HCT116 (cell line): Measurements from ENCODE around the gene DLG5.

Experiments used
- CEBPB ChIP-seq: IDR thresholded peaks from 2 replicates; pipeline ENCODE4 v1.6.1; 2012; ENCODE audit warnings: low read depth
- CTCF ChIP-seq, 3 experiments: fragments of 200-600 bp in 1 of 3; sonication (generic) in 1 of 3; IDR thresholded peaks in 2 of 3; conservative IDR thresholded peaks in 1 of 3; 2 replicates each; pipeline ENCODE4 v1.5.1; 2012 to 2017; ENCODE audit warnings: low read depth in 2 of 3, low read length in 2 of 3, antibody characterized with exemption in 1 of 3, borderline replicate concordance in 1 of 3, control low read depth in 1 of 3, mild to moderate bottlenecking in 1 of 3, mixed read lengths in 1 of 3, mixed run types in 1 of 3, moderate library complexity in 1 of 3; ENCODE audit not compliant: insufficient read depth in 1 of 3
- EGR1 ChIP-seq: IDR thresholded peaks from 2 replicates; pipeline ENCODE4 v1.6.1; 2012; ENCODE audit warnings: low read depth
- EZH2 ChIP-seq: fragments of 200-600 bp; sonication (generic); IDR thresholded peaks from 2 replicates; pipeline ENCODE4 v1.6.1; 2017; ENCODE audit warnings: antibody characterized with exemption, mixed run types
- POLR2A ChIP-seq: IDR thresholded peaks from 2 replicates; pipeline ENCODE4 v1.7.0; 2011; ENCODE audit warnings: borderline replicate concordance; ENCODE audit not compliant: insufficient read depth, insufficient read length; ENCODE audit errors: extremely low read depth
- POLR2AphosphoS5 ChIP-seq: IDR thresholded peaks from 2 replicates; pipeline ENCODE4 v1.6.1; 2011; ENCODE audit warnings: mild to moderate bottlenecking, low read depth, low read length, moderate library complexity
- SIN3A ChIP-seq: IDR thresholded peaks from 2 replicates; pipeline ENCODE4 v1.6.1; 2012; ENCODE audit warnings: low read depth
- ZBTB33 ChIP-seq: IDR thresholded peaks from 2 replicates; pipeline ENCODE4 v1.6.1; 2011; ENCODE audit warnings: mild to moderate bottlenecking, low read length, moderate library complexity; ENCODE audit not compliant: insufficient replicate concordance; ENCODE audit errors: extremely low read depth

- no peak for TF ChIP-seq ZBTB33
- no peak for TF ChIP-seq POLR2AphosphoS5
- no peak for TF ChIP-seq CTCF (IDR thresholded peaks at IDR 0.05 in 2 of 3, conservative IDR thresholded peaks at IDR 0.05 in 1 of 3; ENCODE audit: borderline replicate concordance in 1 of 3, insufficient read depth in 1 of 3, low read depth in 2 of 3, low read length in 2 of 3)
- TF ChIP-seq POLR2A = no peak
- TF ChIP-seq SIN3A = no peak
- TF ChIP-seq CEBPB = no peak
- no peak for TF ChIP-seq EZH2
- no peak for TF ChIP-seq EGR1
Measured at GRCh38 chr10:77836299-77836820, 90.2 kb downstream of the DLG5 start.
